HepG2 (cell line): ENCODE measurements around the gene LEAP2. TPM values are rescaled to one million over a fixed set of nuclear protein-coding genes. Genes with fewer than 3 reads are reported as not detected.

ENCODE experiments used
- AHR ChIP-seq: IDR thresholded peaks from 2 replicates; pipeline ENCODE4 v1.6.1; 2018; ENCODE audit warnings: missing genetic modification reagents, missing compliant biosample characterization
- BCLAF1 ChIP-seq: fragments of 450-650 bp; IDR thresholded peaks from 2 replicates; pipeline ENCODE4 v1.6.1; 2017; ENCODE audit warnings: mild to moderate bottlenecking
- CAMTA2 ChIP-seq: sonication (generic); formaldehyde crosslinking; IDR thresholded peaks from 2 replicates; pipeline ENCODE4 v1.4.0; 2020; ENCODE audit warnings: mild to moderate bottlenecking, missing genetic modification reagents, borderline replicate concordance
- CREB1 ChIP-seq, 2 experiments: fragments of 450-650 bp in 1 of 2; IDR thresholded peaks; 2 replicates each; pipeline ENCODE4 v1.6.1; 2016 to 2017; ENCODE audit warnings: control low read depth in 1 of 2, mild to moderate bottlenecking in 1 of 2, missing compliant biosample characterization in 1 of 2, missing genetic modification characterization in 1 of 2
- FOXA3 ChIP-seq: IDR thresholded peaks from 2 replicates; pipeline ENCODE4 v1.6.1; 2016; ENCODE audit warnings: missing genetic modification reagents, missing compliant biosample characterization
- JUND ChIP-seq: sonication (generic); formaldehyde crosslinking; IDR thresholded peaks from 2 replicates; pipeline ENCODE4 v1.8.0; 2022; ENCODE audit warnings: mild to moderate bottlenecking, missing genetic modification reagents
- LCORL ChIP-seq, 2 experiments: fragments of 450-650 bp in 1 of 2; sonication (generic) in 1 of 2; formaldehyde crosslinking in 1 of 2; IDR thresholded peaks; 2 replicates each; pipeline versions ENCODE4 v1.5.0 to v1.6.1; 2017 to 2020; ENCODE audit warnings: antibody characterized with exemption in 1 of 2, missing genetic modification reagents in 1 of 2
- MAFG ChIP-seq: sonication (generic); formaldehyde crosslinking; IDR thresholded peaks from 2 replicates; pipeline ENCODE4 v1.5.1; 2020; ENCODE audit warnings: mild to moderate bottlenecking, missing genetic modification reagents
- NAIF1 ChIP-seq: sonication (generic); formaldehyde crosslinking; IDR thresholded peaks from 2 replicates; pipeline ENCODE4 v1.5.0; 2020; ENCODE audit warnings: mild to moderate bottlenecking, missing genetic modification reagents, borderline replicate concordance
- NFRKB ChIP-seq: fragments of 450-650 bp; IDR thresholded peaks from 2 replicates; pipeline ENCODE4 v1.6.1; 2017
- PAF1 ChIP-seq: IDR thresholded peaks from 2 replicates; pipeline ENCODE4 v1.6.1; 2016; ENCODE audit warnings: missing genetic modification reagents, missing compliant biosample characterization
- PRDM10 ChIP-seq: sonication (generic); formaldehyde crosslinking; IDR thresholded peaks from 2 replicates; pipeline ENCODE4 v1.4.0; 2020; ENCODE audit warnings: low read depth, missing genetic modification reagents
- RAD21 ChIP-seq: fragments of 450-650 bp; formaldehyde crosslinking; IDR thresholded peaks from 2 replicates; pipeline ENCODE4 v1.5.0; 2020; ENCODE audit warnings: mild to moderate bottlenecking
- SALL1 ChIP-seq: sonication (generic); formaldehyde crosslinking; IDR thresholded peaks from 2 replicates; pipeline ENCODE4 v1.8.0; 2022; ENCODE audit warnings: mild to moderate bottlenecking, missing genetic modification reagents
- SAP130 ChIP-seq: IDR thresholded peaks from 2 replicates; pipeline ENCODE4 v1.6.1; 2016; ENCODE audit warnings: low read depth
- SP140L ChIP-seq: sonication (generic); formaldehyde crosslinking; IDR thresholded peaks from 2 replicates; pipeline ENCODE4 v1.4.0; 2020; ENCODE audit warnings: missing genetic modification reagents, borderline replicate concordance
- ZNF18 ChIP-seq: sonication (generic); formaldehyde crosslinking; IDR thresholded peaks from 2 replicates; pipeline ENCODE4 v1.8.0; 2022; ENCODE audit warnings: mild to moderate bottlenecking, missing genetic modification reagents; ENCODE audit not compliant: insufficient replicate concordance
- ZNF335 ChIP-seq: sonication (generic); formaldehyde crosslinking; IDR thresholded peaks from 2 replicates; pipeline ENCODE4 v1.4.0; 2020; ENCODE audit warnings: missing genetic modification reagents
- ZNF564 ChIP-seq: sonication (generic); formaldehyde crosslinking; IDR thresholded peaks from 2 replicates; pipeline ENCODE4 v1.8.1; 2023; ENCODE audit warnings: mild to moderate bottlenecking, missing genetic modification reagents
- ZNF672 ChIP-seq: sonication (generic); formaldehyde crosslinking; IDR thresholded peaks from 2 replicates; pipeline ENCODE4 v1.8.1; 2022; ENCODE audit warnings: missing genetic modification reagents
- ZNF766 ChIP-seq: sonication (generic); formaldehyde crosslinking; IDR thresholded peaks from 2 replicates; pipeline ENCODE4 v1.5.0; 2020; ENCODE audit warnings: missing genetic modification reagents, borderline replicate concordance
- ZNF776 ChIP-seq: sonication (generic); formaldehyde crosslinking; IDR thresholded peaks from 2 replicates; pipeline ENCODE4 v1.4.0; 2020; ENCODE audit warnings: mild to moderate bottlenecking, missing genetic modification reagents
- polyA plus RNA-seq, 8 experiments: library from polyadenylated mRNA; depleted of rRNA in 3 of 8; stranded (reverse) in 7 of 8; unstranded in 1 of 8; fragments of >200 nt; fragmentation: Illumina TruSeq in 4 of 8; extraction: Trizol in 4 of 8; gene quantifications; 2 replicates each; pipeline versions ENCODE4 v1.2.1 to v1.2.3, GENCODE V29; 2011 to 2016; ENCODE audit warnings: low read depth in 4 of 8, missing spikeins in 1 of 8, mixed read lengths in 1 of 8; ENCODE audit not compliant: insufficient read depth in 1 of 8
- total RNA-seq, 5 experiments: library from RNA; depleted of rRNA; stranded (reverse); fragments of >200 nt; fragmentation: Illumina TruSeq; extraction: Trizol; gene quantifications; 2 replicates each; pipeline ENCODE4 v1.2.3, GENCODE V29; 2016; ENCODE audit warnings: low read depth in 1 of 5

Gene LEAP2
- total and polyA plus RNA-seq, 2 of the 13 experiments (the other 11 are each of a cell fraction or from before 2014, with no cell fraction given) = 23.9 to 51.9 TPM

GRCh38 chr5:132873119-132873929, at the start of gene LEAP2 (continued):
- TF ChIP-seq NAIF1 (no peak), ZNF672 (CRISPR knock-in tag) (0 out of 2 replicates have a peak, but pooled peaks have one; percentile 52), MAFG (CRISPR knock-in tag) (no peak), SAP130 (CRISPR knock-in tag) (peak; percentile 92), SP140L (CRISPR knock-in tag) (no peak), ZNF335 (CRISPR knock-in tag) (peak; percentile 64; the same call in 1 of the 2 replicates), ZNF766 (CRISPR knock-in tag) (no peak), BCLAF1 (no peak), CREB1 (IDR thresholded peaks at IDR 0.05) (no peak), CREB1 (CRISPR knock-in tag; IDR thresholded peaks at IDR 0.05) (peak; percentile 80), ZNF776 (CRISPR knock-in tag) (0 out of 2 replicates have a peak, but pooled peaks have one; percentile 41), ZNF564 (CRISPR knock-in tag) (no peak), AHR (no peak), JUND (peak; percentile 22; the same call in 1 of the 2 replicates), PRDM10 (CRISPR knock-in tag) (peak; percentile 81), LCORL (IDR thresholded peaks at IDR 0.05) (peak; percentile 70), LCORL (CRISPR knock-in tag; IDR thresholded peaks at IDR 0.05) (peak; percentile 94), ZNF18 (CRISPR knock-in tag) (peak; percentile 36), FOXA3 (CRISPR knock-in tag) (peak; percentile 76), CAMTA2 (CRISPR knock-in tag) (no peak; the same call in 1 of the 2 replicates), RAD21 (CRISPR knock-in tag) (no peak), PAF1 (CRISPR knock-in tag) (peak; percentile 73; the same call in 1 of the 2 replicates), NFRKB (no peak), SALL1 (peak; percentile 96)
